A673 (cell line): Measurements from ENCODE around the gene SH3TC1.

Experiments used
- CTCF ChIP-seq: fragments of 300-800, 200-600 bp; sonication (generic); conservative IDR thresholded peaks from 2 replicates; pipeline ENCODE4 v1.5.1; 2017; ENCODE audit warnings: low read depth, mild to moderate bottlenecking, antibody characterized with exemption, low read length, moderate library complexity, mixed read lengths
- EZH2 ChIP-seq: fragments of 200-600 bp; sonication (generic); IDR thresholded peaks from 2 replicates; pipeline ENCODE4 v1.6.1; 2017; ENCODE audit warnings: borderline replicate concordance, low read depth, mild to moderate bottlenecking, mixed read lengths, antibody characterized with exemption, low read length; ENCODE audit not compliant: poor library complexity, severe bottlenecking

GRCh38 chr4:8236106-8236919, 37.2 kb downstream of the SH3TC1 start:
- TF ChIP-seq CTCF: no peak
- no peak for TF ChIP-seq EZH2
